Measurements from ENCODE around the gene KRTAP4-8.

The KRTAP4-8 gene

DNA sequence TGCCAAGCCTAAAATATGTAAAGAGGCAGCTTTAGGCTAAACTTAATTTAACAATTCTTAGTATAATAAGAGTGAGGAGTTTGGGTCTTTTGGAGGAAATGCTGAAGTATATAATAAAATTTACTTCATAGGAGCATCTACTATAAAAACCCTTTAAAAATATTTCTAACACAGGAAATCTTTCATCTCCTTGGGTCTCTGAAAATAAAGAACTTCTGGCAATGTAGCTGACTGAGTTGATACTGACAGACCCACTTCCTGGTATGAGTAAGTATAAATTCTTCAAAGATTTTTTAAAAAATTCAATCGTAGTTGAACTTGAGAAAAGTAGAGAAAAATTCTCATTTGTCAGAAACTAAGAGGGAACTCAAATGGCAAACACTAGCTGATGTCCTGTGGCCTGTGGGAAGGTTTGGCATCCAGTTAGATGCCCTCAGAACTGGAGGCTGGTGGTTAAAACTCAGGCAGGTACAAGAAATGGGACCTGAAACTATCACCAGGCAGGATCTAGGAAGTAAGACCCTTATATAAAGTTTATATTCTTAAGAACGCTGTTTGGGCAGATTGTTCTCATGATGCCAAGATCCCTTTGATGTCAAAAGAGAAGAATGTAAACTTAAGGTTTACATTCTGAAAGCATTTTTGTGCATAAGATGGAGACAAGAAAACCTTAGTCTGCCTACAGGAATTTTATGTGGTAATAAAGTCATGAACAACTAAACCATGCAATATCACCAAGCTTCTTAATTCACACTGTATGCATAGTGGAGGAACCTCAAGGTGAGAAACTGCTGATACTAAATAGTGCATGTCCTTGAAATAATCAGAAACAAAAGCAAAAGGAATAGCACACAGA, 36.2 kb upstream of the KRTAP4-8 start (continued):
- TF ChIP-seq ZNF777 (tag by site-specific recombination; IDR thresholded peaks at IDR 0.05; ENCODE audit: borderline replicate concordance) (no peak), ZNF629 (tag by site-specific recombination; IDR thresholded peaks at IDR 0.05) (no peak), ZNF626 (tag by site-specific recombination; IDR thresholded peaks at IDR 0.05) (no peak), ZNF335 (tag by site-specific recombination; conservative IDR thresholded peaks at IDR 0.05) (no peak), KLF9 (tag by site-specific recombination; IDR thresholded peaks at IDR 0.05; ENCODE audit: low read depth) (no peak), ZNF792 (tag by site-specific recombination; IDR thresholded peaks at IDR 0.05) (no peak), ZNF707 (tag by site-specific recombination; IDR thresholded peaks at IDR 0.05) (no peak)

DNA sequence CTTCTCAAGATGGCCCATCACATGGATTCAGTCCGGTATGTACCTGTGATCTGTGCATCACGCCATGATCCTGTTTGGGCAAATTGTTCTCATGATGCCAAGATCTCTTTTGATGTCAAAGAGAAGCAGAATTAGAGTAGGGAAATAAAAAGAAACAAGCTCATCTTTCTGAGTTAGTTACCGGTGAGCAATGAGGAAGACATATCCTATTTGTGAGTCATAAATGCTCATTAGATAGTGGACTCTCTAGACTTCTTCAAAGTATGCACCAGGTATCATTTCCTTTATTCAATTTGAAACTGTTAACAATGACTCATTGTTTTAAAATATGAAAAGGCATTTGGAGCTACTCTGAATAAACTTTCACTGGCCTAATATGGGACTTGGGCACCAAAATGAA, 34.0 kb upstream of the KRTAP4-8 start:
- Histone ChIP-seq H3K4me3 (ENCODE audit: low read depth, low read length) (no peak overlapping the region), H3K36me3 (ENCODE audit: control insufficient read depth in 2 of 2, insufficient read depth in 1 of 2, low read length in 2 of 2) (no peaks in the 10 kb centered on the region), H3K27ac (ENCODE audit: extremely low read depth, low read depth, low read length) (no peak overlapping the region), H3K9me3 (ENCODE audit: control insufficient read depth, insufficient read depth, low read depth, low read length) (no peaks in the 10 kb centered on the region), H3K4me1 (ENCODE audit: control insufficient read depth, insufficient read depth, low read length) (no peaks in the 10 kb centered on the region)
- TF ChIP-seq GLI2 (tag by site-specific recombination; IDR thresholded peaks at IDR 0.05; ENCODE audit: borderline replicate concordance, low read depth), result no peak
- TF ChIP-seq, protein P1, sequence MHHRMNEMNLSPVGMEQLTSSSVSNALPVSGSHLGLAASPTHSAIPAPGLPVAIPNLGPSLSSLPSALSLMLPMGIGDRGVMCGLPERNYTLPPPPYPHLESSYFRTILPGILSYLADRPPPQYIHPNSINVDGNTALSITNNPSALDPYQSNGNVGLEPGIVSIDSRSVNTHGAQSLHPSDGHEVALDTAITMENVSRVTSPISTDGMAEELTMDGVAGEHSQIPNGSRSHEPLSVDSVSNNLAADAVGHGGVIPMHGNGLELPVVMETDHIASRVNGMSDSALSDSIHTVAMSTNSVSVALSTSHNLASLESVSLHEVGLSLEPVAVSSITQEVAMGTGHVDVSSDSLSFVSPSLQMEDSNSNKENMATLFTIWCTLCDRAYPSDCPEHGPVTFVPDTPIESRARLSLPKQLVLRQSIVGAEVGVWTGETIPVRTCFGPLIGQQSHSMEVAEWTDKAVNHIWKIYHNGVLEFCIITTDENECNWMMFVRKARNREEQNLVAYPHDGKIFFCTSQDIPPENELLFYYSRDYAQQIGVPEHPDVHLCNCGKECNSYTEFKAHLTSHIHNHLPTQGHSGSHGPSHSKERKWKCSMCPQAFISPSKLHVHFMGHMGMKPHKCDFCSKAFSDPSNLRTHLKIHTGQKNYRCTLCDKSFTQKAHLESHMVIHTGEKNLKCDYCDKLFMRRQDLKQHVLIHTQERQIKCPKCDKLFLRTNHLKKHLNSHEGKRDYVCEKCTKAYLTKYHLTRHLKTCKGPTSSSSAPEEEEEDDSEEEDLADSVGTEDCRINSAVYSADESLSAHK (tag by site-specific recombination; IDR thresholded peaks at IDR 0.05), result no peak
- TF ChIP-seq, protein P2, sequence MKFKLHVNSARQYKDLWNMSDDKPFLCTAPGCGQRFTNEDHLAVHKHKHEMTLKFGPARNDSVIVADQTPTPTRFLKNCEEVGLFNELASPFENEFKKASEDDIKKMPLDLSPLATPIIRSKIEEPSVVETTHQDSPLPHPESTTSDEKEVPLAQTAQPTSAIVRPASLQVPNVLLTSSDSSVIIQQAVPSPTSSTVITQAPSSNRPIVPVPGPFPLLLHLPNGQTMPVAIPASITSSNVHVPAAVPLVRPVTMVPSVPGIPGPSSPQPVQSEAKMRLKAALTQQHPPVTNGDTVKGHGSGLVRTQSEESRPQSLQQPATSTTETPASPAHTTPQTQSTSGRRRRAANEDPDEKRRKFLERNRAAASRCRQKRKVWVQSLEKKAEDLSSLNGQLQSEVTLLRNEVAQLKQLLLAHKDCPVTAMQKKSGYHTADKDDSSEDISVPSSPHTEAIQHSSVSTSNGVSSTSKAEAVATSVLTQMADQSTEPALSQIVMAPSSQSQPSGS (tag by site-specific recombination; IDR thresholded peaks at IDR 0.05; ENCODE audit: low read depth), result no peak
- TF ChIP-seq ZNF549 (tag by site-specific recombination; IDR thresholded peaks at IDR 0.05), result no peak
- TF ChIP-seq, protein P3, sequence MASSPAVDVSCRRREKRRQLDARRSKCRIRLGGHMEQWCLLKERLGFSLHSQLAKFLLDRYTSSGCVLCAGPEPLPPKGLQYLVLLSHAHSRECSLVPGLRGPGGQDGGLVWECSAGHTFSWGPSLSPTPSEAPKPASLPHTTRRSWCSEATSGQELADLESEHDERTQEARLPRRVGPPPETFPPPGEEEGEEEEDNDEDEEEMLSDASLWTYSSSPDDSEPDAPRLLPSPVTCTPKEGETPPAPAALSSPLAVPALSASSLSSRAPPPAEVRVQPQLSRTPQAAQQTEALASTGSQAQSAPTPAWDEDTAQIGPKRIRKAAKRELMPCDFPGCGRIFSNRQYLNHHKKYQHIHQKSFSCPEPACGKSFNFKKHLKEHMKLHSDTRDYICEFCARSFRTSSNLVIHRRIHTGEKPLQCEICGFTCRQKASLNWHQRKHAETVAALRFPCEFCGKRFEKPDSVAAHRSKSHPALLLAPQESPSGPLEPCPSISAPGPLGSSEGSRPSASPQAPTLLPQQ (tag by site-specific recombination; IDR thresholded peaks at IDR 0.05), result no peak
- TF ChIP-seq ZNF785 (tag by site-specific recombination; IDR thresholded peaks at IDR 0.05), result no peak
- TF ChIP-seq KLF9 (tag by site-specific recombination; IDR thresholded peaks at IDR 0.05; ENCODE audit: low read depth), result no peak
- TF ChIP-seq, protein P4, sequence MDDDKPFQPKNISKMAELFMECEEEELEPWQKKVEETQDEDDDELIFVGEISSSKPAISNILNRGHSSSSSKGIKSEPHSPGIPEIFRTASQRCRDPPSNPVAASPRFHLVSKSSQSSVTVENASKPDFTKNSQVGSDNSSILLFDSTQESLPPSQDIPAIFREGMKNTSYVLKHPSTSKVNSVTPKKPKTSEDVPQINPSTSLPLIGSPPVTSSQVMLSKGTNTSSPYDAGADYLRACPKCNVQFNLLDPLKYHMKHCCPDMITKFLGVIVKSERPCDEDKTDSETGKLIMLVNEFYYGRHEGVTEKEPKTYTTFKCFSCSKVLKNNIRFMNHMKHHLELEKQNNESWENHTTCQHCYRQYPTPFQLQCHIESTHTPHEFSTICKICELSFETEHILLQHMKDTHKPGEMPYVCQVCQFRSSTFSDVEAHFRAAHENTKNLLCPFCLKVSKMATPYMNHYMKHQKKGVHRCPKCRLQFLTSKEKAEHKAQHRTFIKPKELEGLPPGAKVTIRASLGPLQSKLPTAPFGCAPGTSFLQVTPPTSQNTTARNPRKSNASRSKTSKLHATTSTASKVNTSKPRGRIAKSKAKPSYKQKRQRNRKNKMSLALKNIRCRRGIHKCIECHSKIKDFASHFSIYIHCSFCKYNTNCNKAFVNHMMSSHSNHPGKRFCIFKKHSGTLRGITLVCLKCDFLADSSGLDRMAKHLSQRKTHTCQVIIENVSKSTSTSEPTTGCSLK (tag by site-specific recombination; IDR thresholded peaks at IDR 0.05), result no peak
- no peak for TF ChIP-seq KLF1 (tag by site-specific recombination; IDR thresholded peaks at IDR 0.05)
- POLR2A ChIA-PET, result no interaction called here
- CTCF ChIA-PET, result interaction anchor here (0.8 to 1.3 kb wide), 2 partner anchors 190 to 328 kb away, joined by 3 to 6 read pairs; no protein-coding TSS in a partner anchor
